ENCODE measurements around the gene TFEB. TPM values are rescaled to one million over a fixed set of nuclear protein-coding genes. Genes with fewer than 3 reads are reported as not detected.

The TFEB gene
- total RNA-seq, 1 donor from 2014 or later, result 9.7 TPM

GRCh38 chr6:41640426-41640825 lies 95.0 kb downstream of the TFEB start:
- intact Hi-C loops (cut with micrococcal nuclease), result no loop called here

- intact Hi-C loops (cut with micrococcal nuclease), result no loop called here
Measured at GRCh38 chr6:41639809-41640371, 95.5 kb downstream of the TFEB start.

GRCh38 chr6:41638935-41639808 lies 96.2 kb downstream of the TFEB start:
- intact Hi-C loops (cut with micrococcal nuclease), result no loop called here

GRCh38 chr6:41638002-41638934 lies 97.1 kb downstream of the TFEB start, which contains the start of gene MDFI:
TSS of gene MDFI (plus strand) at chr6:41638468. CDS start at chr6:41638750, 282 bp downstream.
- intact Hi-C loops (cut with micrococcal nuclease), result no loop called here

GRCh38 chr6:41637194-41638001 lies 98.0 kb downstream of the TFEB start:
- intact Hi-C loops (cut with micrococcal nuclease), result no loop called here

GRCh38 chr6:41636833-41637193 lies 98.6 kb downstream of the TFEB start:
- intact Hi-C loops (cut with micrococcal nuclease), result no loop called here

- intact Hi-C loops (cut with micrococcal nuclease), result no loop called here
Measured at GRCh38 chr6:41635365-41635764, 100.0 kb downstream of the TFEB start.

- intact Hi-C loops (cut with micrococcal nuclease), result no loop called here
Measured at GRCh38 chr6:41634657-41635056, 100.8 kb downstream of the TFEB start.

Other genes starting within 250 kb of the TFEB start
- gene FOXP4, start 189.2 kb downstream of the TFEB start, total RNA-seq, result 5.0 and 5.6 TPM in 2 replicates
- not detected in 2 replicates for gene MDFI, start 97.1 kb downstream of the TFEB start, total RNA-seq
- gene PGC, start 11.8 kb upstream of the TFEB start, total RNA-seq, result not detected in 2 replicates
- 3.8 and 6.1 TPM in 2 replicates for gene FRS3, start 44.3 kb upstream of the TFEB start, total RNA-seq
- gene PRICKLE4, start 45.2 kb upstream of the TFEB start, total RNA-seq, result not detected in 2 replicates
- 209 and 212 TPM in 2 replicates for gene TOMM6, start 52.1 kb upstream of the TFEB start, total RNA-seq
- gene USP49, start 159.8 kb upstream of the TFEB start, total RNA-seq, result 7.1 and 7.3 TPM in 2 replicates
- 19.4 and 24.1 TPM in 2 replicates for gene MED20, start 185.5 kb upstream of the TFEB start, total RNA-seq
- gene BYSL, start 185.9 kb upstream of the TFEB start, total RNA-seq, result 38.5 and 39.5 TPM in 2 replicates
- 462 and 476 TPM in 2 replicates for gene CCND3, start 206.2 kb upstream of the TFEB start, total RNA-seq

Measured in T-helper 2 cell treated with Interferon-gamma antibody and Interleukin-4, amounts not matched to agents 100 ng/mL and 5 ng/mL, for 36 hours (primary cell).